ENCODE data around the gene TTC39B. TPM values are rescaled to one million over a fixed set of nuclear protein-coding genes. Genes with fewer than 3 reads are reported as not detected.

The TTC39B gene
- total RNA-seq, 1 donor from 2014 or later: 8.7 TPM

DNA sequence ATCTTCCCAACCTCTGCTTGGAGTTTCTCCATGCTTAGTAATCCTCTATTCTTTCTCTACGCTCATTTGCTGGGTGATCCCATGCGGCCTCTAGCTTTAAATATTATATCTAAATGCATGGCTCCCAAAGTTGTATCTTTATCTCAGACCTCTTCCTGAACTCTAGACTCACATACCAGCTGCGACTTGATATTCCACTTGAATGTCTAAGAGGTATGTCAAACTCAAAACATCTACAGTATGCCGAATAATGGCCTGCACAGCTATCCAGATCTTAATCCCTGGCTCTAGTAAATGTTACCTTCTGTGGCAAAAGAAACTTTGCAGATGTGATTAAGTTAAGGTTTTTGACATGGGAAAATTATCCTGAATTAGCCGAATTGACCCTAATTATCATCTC, 179.2 kb downstream of the TTC39B start:
- H3K36me3 ChIP-seq (ENCODE audit: control insufficient read depth, insufficient read depth, low read length): no peaks in the 10 kb centered on the region
- no peak overlapping the region for H3K4me3 ChIP-seq (ENCODE audit: low read depth, low read length)
- FAIRE-seq (no peak), DNase-seq (ENCODE audit: low read depth) (no peak)
- H3K27me3 ChIP-seq (ENCODE audit: control insufficient read depth, insufficient read depth, low read length): peaks cover 4% of the 10 kb centered on the region
- TF ChIP-seq, protein P1, sequence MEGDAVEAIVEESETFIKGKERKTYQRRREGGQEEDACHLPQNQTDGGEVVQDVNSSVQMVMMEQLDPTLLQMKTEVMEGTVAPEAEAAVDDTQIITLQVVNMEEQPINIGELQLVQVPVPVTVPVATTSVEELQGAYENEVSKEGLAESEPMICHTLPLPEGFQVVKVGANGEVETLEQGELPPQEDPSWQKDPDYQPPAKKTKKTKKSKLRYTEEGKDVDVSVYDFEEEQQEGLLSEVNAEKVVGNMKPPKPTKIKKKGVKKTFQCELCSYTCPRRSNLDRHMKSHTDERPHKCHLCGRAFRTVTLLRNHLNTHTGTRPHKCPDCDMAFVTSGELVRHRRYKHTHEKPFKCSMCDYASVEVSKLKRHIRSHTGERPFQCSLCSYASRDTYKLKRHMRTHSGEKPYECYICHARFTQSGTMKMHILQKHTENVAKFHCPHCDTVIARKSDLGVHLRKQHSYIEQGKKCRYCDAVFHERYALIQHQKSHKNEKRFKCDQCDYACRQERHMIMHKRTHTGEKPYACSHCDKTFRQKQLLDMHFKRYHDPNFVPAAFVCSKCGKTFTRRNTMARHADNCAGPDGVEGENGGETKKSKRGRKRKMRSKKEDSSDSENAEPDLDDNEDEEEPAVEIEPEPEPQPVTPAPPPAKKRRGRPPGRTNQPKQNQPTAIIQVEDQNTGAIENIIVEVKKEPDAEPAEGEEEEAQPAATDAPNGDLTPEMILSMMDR (IDR thresholded peaks at IDR 0.05; ENCODE audit: insufficient read depth, low read length, severe bottlenecking): no peak

DNA sequence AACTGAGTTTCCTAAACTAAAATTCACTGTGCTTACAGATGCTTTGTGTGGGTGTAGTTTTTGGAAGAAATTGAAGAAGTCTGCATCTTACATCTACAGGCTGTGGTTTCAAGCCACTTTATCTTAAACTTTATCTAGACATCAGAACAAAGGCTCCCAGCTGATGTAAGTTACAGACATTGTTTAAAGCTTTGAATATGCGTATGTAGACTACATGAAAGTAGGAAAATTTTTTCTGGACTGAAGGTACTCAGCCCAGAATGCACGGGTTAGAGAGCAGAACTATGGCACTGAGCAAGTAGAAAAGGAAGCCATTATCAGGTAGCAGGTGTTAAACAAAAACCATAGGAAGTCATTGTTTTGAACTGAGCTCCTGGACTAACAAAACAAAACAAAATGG, 185.4 kb downstream of the TTC39B start:
- Histone ChIP-seq H3K36me3 (ENCODE audit: control insufficient read depth, insufficient read depth, low read length) (no peaks in the 10 kb centered on the region), H3K27me3 (ENCODE audit: control insufficient read depth, insufficient read depth, low read length) (no peaks in the 10 kb centered on the region), H3K4me3 (ENCODE audit: low read depth, low read length) (no peak overlapping the region)
- FAIRE-seq (no peak), DNase-seq (ENCODE audit: low read depth) (no peak)
- TF ChIP-seq, protein P1 (IDR thresholded peaks at IDR 0.05; ENCODE audit: insufficient read depth, low read length, severe bottlenecking): no peak

DNA sequence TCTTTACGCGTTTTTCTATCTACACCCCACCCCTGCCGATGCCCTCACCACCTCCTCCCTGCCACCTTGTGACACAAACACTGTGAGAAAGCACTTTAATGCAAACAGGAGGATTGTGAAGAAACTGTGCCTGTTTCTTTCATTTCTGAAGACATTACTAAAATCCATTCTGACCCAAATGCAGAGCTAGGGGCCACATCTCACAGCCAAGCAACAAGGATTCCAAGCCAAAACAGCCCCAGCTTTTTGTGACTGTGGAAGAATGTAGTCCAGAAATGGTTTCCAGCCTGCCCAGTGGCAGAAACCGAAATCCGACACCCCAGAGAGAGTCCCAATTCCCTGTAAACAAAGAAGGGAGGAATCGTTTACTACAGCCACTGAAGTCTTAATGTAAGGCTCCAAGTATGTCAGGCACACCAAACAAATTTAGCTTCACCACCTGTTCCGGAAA, 190.9 kb downstream of the TTC39B start:
- no peak overlapping the region for H3K4me3 ChIP-seq (ENCODE audit: low read depth, low read length)
- TF ChIP-seq, protein P1 (IDR thresholded peaks at IDR 0.05; ENCODE audit: insufficient read depth, low read length, severe bottlenecking): no peak
- H3K36me3 ChIP-seq (ENCODE audit: control insufficient read depth, insufficient read depth, low read length): no peaks in the 10 kb centered on the region
- no peak for FAIRE-seq
- DNase-seq (ENCODE audit: low read depth): no peak
- peaks cover 2% of the 10 kb centered on the region for H3K27me3 ChIP-seq (ENCODE audit: control insufficient read depth, insufficient read depth, low read length)

DNA sequence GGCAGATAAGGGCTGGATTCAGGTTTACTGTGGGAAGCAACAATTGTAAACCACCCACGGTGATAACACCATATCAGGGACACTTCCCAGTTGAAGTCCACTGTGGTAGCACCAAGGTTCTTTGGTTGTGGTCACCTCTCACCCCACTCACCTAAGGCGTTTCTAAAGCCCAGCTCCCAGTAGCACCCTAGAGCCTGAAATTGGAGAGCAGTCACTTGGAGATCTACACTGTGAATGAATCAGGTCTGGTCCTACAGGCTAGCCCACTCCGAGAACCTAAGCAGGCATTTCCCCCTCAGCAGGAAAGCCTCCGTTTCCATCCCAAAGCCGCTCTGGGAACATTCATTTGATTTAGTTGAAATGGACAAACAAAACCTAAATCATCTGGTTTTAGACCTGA, 191.3 kb downstream of the TTC39B start:
- TF ChIP-seq, protein P1 (IDR thresholded peaks at IDR 0.05; ENCODE audit: insufficient read depth, low read length, severe bottlenecking): no peak
- no peak overlapping the region for H3K4me3 ChIP-seq (ENCODE audit: low read depth, low read length)
- DNase-seq (ENCODE audit: low read depth): no peak
- no peaks in the 10 kb centered on the region for H3K36me3 ChIP-seq (ENCODE audit: control insufficient read depth, insufficient read depth, low read length)
- peaks cover 2% of the 10 kb centered on the region for H3K27me3 ChIP-seq (ENCODE audit: control insufficient read depth, insufficient read depth, low read length)
- no peak for FAIRE-seq

DNA sequence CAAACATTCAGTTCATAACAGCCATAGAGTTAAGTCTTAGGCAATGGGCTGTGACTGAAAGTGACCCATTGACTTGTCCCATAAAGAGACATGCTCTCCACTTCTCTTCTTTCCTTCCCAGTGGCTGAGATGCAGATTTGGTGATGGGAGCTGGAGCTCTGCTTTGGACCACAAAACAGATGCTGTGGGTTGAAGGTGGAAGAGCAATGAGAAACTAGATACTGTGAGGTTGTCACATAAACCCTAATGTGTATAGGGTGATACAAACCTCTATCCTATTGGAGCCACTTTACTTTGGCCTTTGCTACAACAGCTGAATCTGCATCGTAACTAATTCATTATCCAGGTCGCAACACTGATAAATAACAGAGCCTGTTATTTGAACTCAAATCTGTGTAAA, 192.0 kb downstream of the TTC39B start:
- DNase-seq (ENCODE audit: low read depth): no peak
- TF ChIP-seq, protein P1 (IDR thresholded peaks at IDR 0.05; ENCODE audit: insufficient read depth, low read length, severe bottlenecking): no peak
- Histone ChIP-seq H3K27me3 (ENCODE audit: control insufficient read depth, insufficient read depth, low read length) (peaks cover 2% of the 10 kb centered on the region), H3K4me3 (ENCODE audit: low read depth, low read length) (no peak overlapping the region), H3K36me3 (ENCODE audit: control insufficient read depth, insufficient read depth, low read length) (no peaks in the 10 kb centered on the region)
- peak; percentile 86 for FAIRE-seq

Other genes with a start within 250 kb of the TTC39B start
- gene SNAPC3, start 115.7 kb upstream of the TTC39B start, total RNA-seq: 32.8 and 33.7 TPM in 2 replicates
- 10.5 and 23.0 TPM in 2 replicates for gene PSIP1, start 203.8 kb upstream of the TTC39B start, total RNA-seq
- gene CCDC171, start 245.8 kb upstream of the TTC39B start, total RNA-seq: 1.6 and 2.8 TPM in 2 replicates

All from bronchial epithelial cell (primary cell).